Uterus (tissue), 4 donors: ENCODE results near the gene TMEM109. TPM values are rescaled to one million over a fixed set of nuclear protein-coding genes. Genes with fewer than 3 reads are reported as not detected.

Experiments used
- DNase-seq, 2 donors: peaks; one replicate each; pipeline ENCODE4 v3.0.0-alpha.2; 2019 to 2020
- H3K27ac ChIP-seq, 2 donors: fragments of 200-600 bp; sonication (generic); 1 replicate in 1 of 2; 2 replicates in 1 of 2; pipeline ENCODE4 v1.5.1; 2016 to 2018
- H3K27me3 ChIP-seq, 2 donors: fragments of 200-600 bp; sonication (generic); one replicate each; pipeline ENCODE4 v1.5.1; 2018 to 2019; ENCODE audit warnings: control low read depth in 1 of 2
- H3K36me3 ChIP-seq, 2 donors: fragments of 200-600 bp; sonication (generic); one replicate each; pipeline ENCODE4 v1.5.1; 2019; ENCODE audit warnings: control low read depth in 1 of 2
- H3K4me1 ChIP-seq, 2 donors: fragments of 200-600 bp; sonication (generic); one replicate each; pipeline ENCODE4 v1.5.1; 2018 to 2019; ENCODE audit warnings: control low read depth in 1 of 2
- H3K4me3 ChIP-seq, 2 donors: fragments of 200-600 bp; sonication (generic); 1 replicate in 1 of 2; 2 replicates in 1 of 2; pipeline ENCODE4 v1.5.1; 2018 to 2019; ENCODE audit warnings: mild to moderate bottlenecking in 1 of 2
- H3K9me3 ChIP-seq, 2 donors: fragments of 200-600 bp; sonication (generic); one replicate each; pipeline ENCODE4 v1.5.1; 2019; ENCODE audit warnings: control low read depth in 1 of 2
- POLR2A ChIP-seq, 2 donors: fragments of 450-650 bp; IDR thresholded peaks; one replicate each; pipeline ENCODE4 v1.6.1; 2016; ENCODE audit warnings: antibody characterized with exemption in 2 of 2, mild to moderate bottlenecking in 1 of 2, moderate library complexity in 1 of 2
- intact Hi-C: fragments of 100-400 bp; cut with DNase I; formaldehyde crosslinking; loops from one replicate; pipeline ENCODE4 v1.15.1; 2023; ENCODE audit warnings: low total_unique reads
- total RNA-seq, 4 donors: library from RNA; depleted of rRNA in 3 of 4; stranded (reverse); fragments of >200 nt in 3 of 4; gene quantifications; one replicate each; pipeline versions ENCODE4 v1.1.0 to v1.2.4, GENCODE V29; 2014 to 2023
- TF ChIP-seq, protein P1 (sequence below), 4 experiments: fragments of 200-600 bp in 2 of 4; fragments of 450-650 bp in 2 of 4; sonication (generic) in 2 of 4; IDR thresholded peaks; one replicate each; pipeline ENCODE4 v1.5.1; 2016 to 2019; ENCODE audit warnings: antibody characterized with exemption in 4 of 4, mild to moderate bottlenecking in 2 of 4, moderate library complexity in 1 of 4
- donor health status: DM: yes; HTN: yes; CAD: no.

The TMEM109 gene
- total RNA-seq, 4 donors from 2014 or later = 37.1 to 155 (median 75.3) TPM

DNA sequence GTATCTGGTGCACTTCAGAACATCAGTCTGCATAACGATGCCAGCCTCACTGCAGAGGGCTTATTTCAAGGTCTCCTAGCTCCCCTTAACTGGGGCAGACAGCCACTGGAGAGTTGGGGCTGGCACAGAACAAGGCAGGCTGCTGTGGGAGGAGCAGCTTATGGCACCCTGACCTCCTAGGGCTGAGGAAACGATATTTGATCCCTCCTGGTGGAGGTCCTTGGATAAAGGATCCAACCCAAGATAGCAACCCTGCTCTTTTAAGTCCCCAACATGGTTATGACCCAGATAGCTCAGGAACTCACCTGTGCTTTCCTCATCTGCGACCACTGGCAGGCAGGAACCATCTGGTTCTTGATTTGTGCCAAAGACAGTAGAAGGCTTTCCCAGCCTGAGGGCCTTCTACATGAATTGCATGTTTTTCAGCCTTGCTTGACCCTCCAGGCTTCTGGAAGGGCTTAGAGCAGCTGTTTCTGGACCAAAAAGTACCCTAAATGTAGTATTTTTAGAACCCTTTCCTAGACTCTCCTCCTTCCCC lies 2.8 kb downstream of the TMEM109 start:
- H3K27ac ChIP-seq = no peak overlapping the region
- H3K4me1 ChIP-seq = peaks cover 11 to 17% of the 10 kb centered on the region in 2 donors
- H3K9me3 ChIP-seq = no peaks in the 10 kb centered on the region
- no peak for DNase-seq
- intact Hi-C loops = no loop called here
- no peak overlapping the region for H3K4me3 ChIP-seq
- no peaks in the 10 kb centered on the region for H3K27me3 ChIP-seq
- H3K36me3 ChIP-seq = no peaks in the 10 kb centered on the region
- no peak for TF ChIP-seq POLR2A (IDR thresholded peaks at IDR 0.05)
- TF ChIP-seq, protein P1, sequence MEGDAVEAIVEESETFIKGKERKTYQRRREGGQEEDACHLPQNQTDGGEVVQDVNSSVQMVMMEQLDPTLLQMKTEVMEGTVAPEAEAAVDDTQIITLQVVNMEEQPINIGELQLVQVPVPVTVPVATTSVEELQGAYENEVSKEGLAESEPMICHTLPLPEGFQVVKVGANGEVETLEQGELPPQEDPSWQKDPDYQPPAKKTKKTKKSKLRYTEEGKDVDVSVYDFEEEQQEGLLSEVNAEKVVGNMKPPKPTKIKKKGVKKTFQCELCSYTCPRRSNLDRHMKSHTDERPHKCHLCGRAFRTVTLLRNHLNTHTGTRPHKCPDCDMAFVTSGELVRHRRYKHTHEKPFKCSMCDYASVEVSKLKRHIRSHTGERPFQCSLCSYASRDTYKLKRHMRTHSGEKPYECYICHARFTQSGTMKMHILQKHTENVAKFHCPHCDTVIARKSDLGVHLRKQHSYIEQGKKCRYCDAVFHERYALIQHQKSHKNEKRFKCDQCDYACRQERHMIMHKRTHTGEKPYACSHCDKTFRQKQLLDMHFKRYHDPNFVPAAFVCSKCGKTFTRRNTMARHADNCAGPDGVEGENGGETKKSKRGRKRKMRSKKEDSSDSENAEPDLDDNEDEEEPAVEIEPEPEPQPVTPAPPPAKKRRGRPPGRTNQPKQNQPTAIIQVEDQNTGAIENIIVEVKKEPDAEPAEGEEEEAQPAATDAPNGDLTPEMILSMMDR (IDR thresholded peaks at IDR 0.05) = no peak

DNA sequence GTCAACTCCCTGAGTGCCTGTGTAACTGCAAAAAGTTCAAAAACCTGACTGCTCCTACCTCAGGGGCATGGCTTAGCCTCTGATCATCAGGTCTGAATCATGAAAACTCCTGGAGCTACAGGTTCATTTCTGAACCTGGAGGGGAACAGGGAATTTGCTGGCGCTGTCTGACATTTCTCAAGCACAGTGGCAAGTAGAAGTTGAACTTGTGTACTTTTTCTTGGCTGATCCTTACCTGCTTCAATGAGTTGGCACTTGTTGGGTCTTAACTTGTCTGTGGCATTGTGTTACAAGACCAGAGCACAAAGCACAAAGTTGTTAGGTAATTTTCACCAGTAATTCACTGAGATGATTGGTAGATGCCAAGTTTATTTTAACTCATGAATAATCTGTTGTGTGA lies 3.3 kb downstream of the TMEM109 start:
- Histone ChIP-seq H3K4me3 (no peak overlapping the region), H3K36me3 (no peaks in the 10 kb centered on the region), H3K9me3 (no peaks in the 10 kb centered on the region), H3K4me1 (peaks cover 11 to 17% of the 10 kb centered on the region in 2 donors), H3K27me3 (no peaks in the 10 kb centered on the region), H3K27ac (no peak overlapping the region)
- TF ChIP-seq POLR2A (IDR thresholded peaks at IDR 0.05) = no peak
- TF ChIP-seq, protein P1 (IDR thresholded peaks at IDR 0.05) = no peak
- intact Hi-C loops = no loop called here
- no peak for DNase-seq

DNA sequence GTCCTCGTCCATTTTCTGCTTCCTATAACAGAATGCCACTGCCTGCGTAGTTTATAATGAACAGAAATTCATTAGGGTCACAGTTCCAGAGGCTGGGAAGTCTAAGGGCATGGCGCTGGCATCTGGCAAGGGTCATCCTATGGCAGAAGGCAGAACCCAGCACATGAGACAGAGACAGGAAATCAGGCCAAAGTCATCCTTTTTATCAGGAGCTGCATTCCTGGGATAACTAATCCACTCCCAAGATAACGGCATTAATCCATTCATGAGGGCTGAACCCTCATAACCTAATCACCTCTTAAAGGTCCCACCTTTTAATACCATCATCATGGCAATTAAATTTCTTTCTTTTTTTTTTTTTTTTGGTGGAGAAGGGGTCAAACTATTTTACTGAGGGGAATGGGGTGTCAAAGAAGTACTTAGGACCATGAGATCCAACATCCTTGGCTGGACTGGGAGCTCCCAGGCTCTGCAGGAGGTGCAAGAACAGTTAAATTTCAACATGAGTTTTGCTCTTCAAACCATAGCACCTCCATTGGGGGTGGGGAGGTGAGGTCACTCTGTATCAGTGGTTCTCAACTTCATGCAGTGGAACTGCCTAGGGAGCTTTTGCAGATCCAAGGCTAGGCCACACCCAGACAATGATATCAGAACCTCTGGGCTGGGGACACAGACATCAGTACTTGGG lies 4.4 kb downstream of the TMEM109 start:
- peaks cover 11 to 17% of the 10 kb centered on the region in 2 donors for H3K4me1 ChIP-seq
- DNase-seq = no peak
- no peaks in the 10 kb centered on the region for H3K9me3 ChIP-seq
- no peaks in the 10 kb centered on the region for H3K27me3 ChIP-seq
- no peaks in the 10 kb centered on the region for H3K36me3 ChIP-seq
- H3K27ac ChIP-seq = no peak overlapping the region
- TF ChIP-seq, protein P1 (IDR thresholded peaks at IDR 0.05) = no peak
- no peak for TF ChIP-seq POLR2A (IDR thresholded peaks at IDR 0.05)
- intact Hi-C loops = no loop called here
- H3K4me3 ChIP-seq = no peak overlapping the region

DNA sequence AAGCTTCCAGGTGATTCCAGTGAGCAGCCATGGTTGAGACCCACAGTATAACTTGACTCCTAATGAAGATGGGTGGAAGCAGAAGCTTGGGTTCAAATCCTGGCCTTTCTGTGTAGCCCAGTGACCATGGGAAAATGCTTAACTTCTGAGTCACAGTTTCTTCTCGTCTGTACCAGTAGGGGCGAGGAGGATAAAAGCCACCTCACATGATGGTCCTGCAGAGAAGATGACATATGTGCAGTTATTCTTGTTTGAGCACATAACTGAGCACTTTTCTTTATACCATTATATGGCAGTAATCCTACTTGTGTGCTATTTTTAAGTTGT lies 4.9 kb downstream of the TMEM109 start:
- TF ChIP-seq, protein P1 (IDR thresholded peaks at IDR 0.05) = no peak
- H3K27ac ChIP-seq = no peak overlapping the region
- DNase-seq = no peak
- no peaks in the 10 kb centered on the region for H3K27me3 ChIP-seq
- H3K4me1 ChIP-seq = peaks cover 15 to 17% of the 10 kb centered on the region in 2 donors
- no peak overlapping the region for H3K4me3 ChIP-seq
- H3K9me3 ChIP-seq = no peaks in the 10 kb centered on the region
- H3K36me3 ChIP-seq = no peaks in the 10 kb centered on the region
- intact Hi-C loops = no loop called here

DNA sequence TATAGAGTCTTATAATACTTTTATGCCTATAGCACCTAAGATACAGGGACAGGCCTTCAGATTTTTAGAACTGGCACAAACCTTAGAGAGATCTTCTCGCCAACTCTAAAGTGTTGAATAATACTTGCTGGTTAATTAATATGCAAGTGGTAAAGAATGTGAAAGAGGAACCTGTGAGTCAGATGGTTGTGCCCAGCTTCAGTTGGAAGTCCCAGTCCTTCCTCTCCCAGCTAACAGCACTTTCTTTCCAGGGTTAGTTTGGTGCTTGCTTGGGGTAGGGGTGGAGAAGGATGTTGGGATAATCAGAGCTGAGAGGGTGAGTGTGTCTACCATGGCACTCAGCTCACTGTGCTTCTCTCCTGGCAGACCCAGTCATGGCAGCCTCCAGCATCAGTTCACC lies 5.4 kb downstream of the TMEM109 start:
- Histone ChIP-seq H3K36me3 (no peaks in the 10 kb centered on the region), H3K9me3 (no peaks in the 10 kb centered on the region), H3K4me3 (no peak overlapping the region), H3K27me3 (no peaks in the 10 kb centered on the region), H3K27ac (no peak overlapping the region), H3K4me1 (peaks cover 17 to 18% of the 10 kb centered on the region in 2 donors)
- no peak for DNase-seq
- intact Hi-C loops = no loop called here
- no peak for TF ChIP-seq POLR2A (IDR thresholded peaks at IDR 0.05)
- TF ChIP-seq, protein P1 (IDR thresholded peaks at IDR 0.05) = no peak
